ENCODE data around the gene VAV2. TPM values are rescaled to one million over a fixed set of nuclear protein-coding genes. Genes with fewer than 3 reads are reported as not detected.
A peak's percentile ranks its signal among the peaks of the same experiment; 100 is the strongest.

VAV2 gene
- total and polyA plus RNA-seq, 9 of the 15 experiments (the other 6 are each of a cell fraction or from before 2014, with no cell fraction given), result 0.01 to 2.7 (median 1.0) TPM; not detected in 1

DNA sequence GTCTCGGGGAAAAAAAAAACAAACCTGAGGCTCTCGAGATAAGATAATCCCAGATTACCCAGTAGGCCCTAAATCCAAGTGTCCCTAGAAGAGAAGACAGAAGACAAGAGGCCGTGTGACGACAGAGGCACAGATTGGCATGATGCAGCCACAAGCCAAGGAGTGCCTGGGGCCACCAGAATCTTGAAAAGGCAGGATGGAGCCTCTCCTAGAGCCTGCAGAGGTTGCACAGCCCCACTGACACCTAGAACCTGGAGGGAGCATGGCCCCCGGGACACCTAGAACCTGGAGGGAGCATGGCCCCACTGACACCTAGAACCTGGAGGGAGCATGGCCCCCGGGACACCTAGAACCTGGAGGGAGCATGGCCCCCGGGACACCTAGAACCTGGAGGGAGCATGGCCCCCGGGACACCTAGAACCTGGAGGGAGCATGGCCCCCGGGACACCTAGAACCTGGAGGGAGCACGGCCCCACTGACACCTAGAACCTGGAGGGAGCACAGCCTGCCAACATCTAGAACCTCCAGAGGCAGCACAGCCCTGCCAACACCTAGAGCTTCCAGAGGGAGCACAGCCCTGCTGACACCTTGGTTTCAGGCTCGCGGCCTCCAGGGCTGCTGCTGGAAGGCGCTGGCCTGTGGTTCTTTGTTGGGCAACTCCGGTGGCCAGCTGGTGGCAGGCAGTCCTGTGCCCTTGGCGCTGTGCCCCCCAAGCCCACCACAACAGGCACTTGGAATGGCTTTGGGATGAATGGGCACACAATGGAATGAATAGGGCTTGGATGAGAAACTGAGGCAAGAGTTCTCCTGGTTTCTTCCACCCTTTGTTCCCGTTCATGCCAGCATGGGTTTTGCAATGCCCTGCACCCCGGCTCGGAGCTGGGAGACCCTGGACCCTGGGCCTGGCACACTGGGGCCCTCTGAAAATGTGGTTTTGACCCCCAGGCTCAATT, 39.2 kb downstream of the VAV2 start:
- no peak for DNase-seq (ENCODE audit: extremely low read depth in 1 of 4, low spot score in 3 of 4)
- Histone ChIP-seq H4K20me1 (replicated peaks; ENCODE audit: control insufficient read depth, insufficient read depth, low read length) (peaks cover 22% of the 10 kb centered on the region), H3K27ac (ENCODE audit: extremely low read depth, low read depth, low read length) (no peak overlapping the region), H3K79me2 (ENCODE audit: control insufficient read depth, insufficient read depth, low read length) (no peaks in the 10 kb centered on the region), H3K27me3 (ENCODE audit: control insufficient read depth in 2 of 2, insufficient read depth in 2 of 2, low read length in 2 of 2) (peaks cover 17 to 64% of the 10 kb centered on the region in 2 experiments; a peak in 4 of 5 replicates), H3K4me1 (replicated peaks in 1 of 2; ENCODE audit: control insufficient read depth in 2 of 2, insufficient read depth in 2 of 2, low read length in 2 of 2) (peaks cover 0 to 15% of the 10 kb centered on the region in 2 experiments; a peak in 2 of 5 replicates), H3K9me3 (replicated peaks; ENCODE audit: control insufficient read depth, insufficient read depth, low read depth, low read length) (no peaks in the 10 kb centered on the region), H3K9me1 (ENCODE audit: control insufficient read depth, insufficient read depth, low read length) (peaks cover 7% of the 10 kb centered on the region), H3K36me3 (ENCODE audit: control insufficient read depth, insufficient read depth, low read length) (no peaks in the 10 kb centered on the region), H3K4me3 (no peak overlapping the region), H2AFZ (ENCODE audit: low read depth, low read length) (no peak overlapping the region), H3K9ac (ENCODE audit: insufficient read depth in 1 of 2, low read depth in 2 of 2, low read length in 2 of 2) (no peak overlapping the region), H3K4me2 (ENCODE audit: insufficient read depth, low read length) (no peak overlapping the region)
- TF ChIP-seq GATAD2B (IDR thresholded peaks at IDR 0.05; ENCODE audit: borderline replicate concordance) (no peak), PTBP1 (IDR thresholded peaks at IDR 0.05; ENCODE audit: low read depth, low read length) (no peak), CREB3L1 (IDR thresholded peaks at IDR 0.05; ENCODE audit: borderline replicate concordance, low read depth) (peak; percentile 67; the same call in 1 of the 2 replicates), ZNF212 (CRISPR knock-in tag; IDR thresholded peaks at IDR 0.05) (no peak), ZNF263 (CRISPR knock-in tag; IDR thresholded peaks at IDR 0.05; ENCODE audit: borderline replicate concordance) (peak; percentile 77), MTA1 (IDR thresholded peaks at IDR 0.05; ENCODE audit: borderline replicate concordance) (no peak)
- TF ChIP-seq, protein P1, sequence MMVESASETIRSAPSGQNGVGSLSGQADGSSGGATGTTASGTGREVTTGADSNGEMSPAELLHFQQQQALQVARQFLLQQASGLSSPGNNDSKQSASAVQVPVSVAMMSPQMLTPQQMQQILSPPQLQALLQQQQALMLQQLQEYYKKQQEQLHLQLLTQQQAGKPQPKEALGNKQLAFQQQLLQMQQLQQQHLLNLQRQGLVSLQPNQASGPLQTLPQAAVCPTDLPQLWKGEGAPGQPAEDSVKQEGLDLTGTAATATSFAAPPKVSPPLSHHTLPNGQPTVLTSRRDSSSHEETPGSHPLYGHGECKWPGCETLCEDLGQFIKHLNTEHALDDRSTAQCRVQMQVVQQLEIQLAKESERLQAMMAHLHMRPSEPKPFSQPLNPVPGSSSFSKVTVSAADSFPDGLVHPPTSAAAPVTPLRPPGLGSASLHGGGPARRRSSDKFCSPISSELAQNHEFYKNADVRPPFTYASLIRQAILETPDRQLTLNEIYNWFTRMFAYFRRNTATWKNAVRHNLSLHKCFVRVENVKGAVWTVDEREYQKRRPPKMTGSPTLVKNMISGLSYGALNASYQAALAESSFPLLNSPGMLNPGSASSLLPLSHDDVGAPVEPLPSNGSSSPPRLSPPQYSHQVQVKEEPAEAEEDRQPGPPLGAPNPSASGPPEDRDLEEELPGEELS (CRISPR knock-in tag; IDR thresholded peaks at IDR 0.05; ENCODE audit: borderline replicate concordance), result no peak
- TF ChIP-seq, protein P2, sequence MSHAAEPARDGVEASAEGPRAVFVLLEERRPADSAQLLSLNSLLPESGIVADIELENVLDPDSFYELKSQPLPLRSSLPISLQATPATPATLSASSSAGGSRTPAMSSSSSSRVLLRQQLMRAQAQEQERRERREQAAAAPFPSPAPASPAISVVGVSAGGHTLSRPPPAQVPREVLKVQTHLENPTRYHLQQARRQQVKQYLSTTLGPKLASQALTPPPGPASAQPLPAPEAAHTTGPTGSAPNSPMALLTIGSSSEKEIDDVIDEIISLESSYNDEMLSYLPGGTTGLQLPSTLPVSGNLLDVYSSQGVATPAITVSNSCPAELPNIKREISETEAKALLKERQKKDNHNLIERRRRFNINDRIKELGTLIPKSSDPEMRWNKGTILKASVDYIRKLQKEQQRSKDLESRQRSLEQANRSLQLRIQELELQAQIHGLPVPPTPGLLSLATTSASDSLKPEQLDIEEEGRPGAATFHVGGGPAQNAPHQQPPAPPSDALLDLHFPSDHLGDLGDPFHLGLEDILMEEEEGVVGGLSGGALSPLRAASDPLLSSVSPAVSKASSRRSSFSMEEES (CRISPR knock-in tag; IDR thresholded peaks at IDR 0.05), result no peak
- POLR2A ChIA-PET, result no interaction called here
- BruUV-seq (replicated peaks), result no TSS peak
- intact Hi-C loops (cut with micrococcal nuclease), result no loop called here
- ATAC-seq, result no peak
- no peak for FAIRE-seq
- CTCF ChIA-PET (ENCODE audit: low intra/inter-chr PET ratio), result no interaction called here
- 15% methylated on average over 13 of the region's 18 CpGs for WGBS (ENCODE audit: insufficient coverage, low coverage, missing lambda C conversion rate)
- in situ Hi-C loops (cut with MboI), result no loop called here

Measured in K562 (cell line).